HG02852 (cell line): Measurements from ENCODE around the gene ARMC3.
A peak's percentile ranks its signal among the peaks of the same experiment; 100 is the strongest.
"Not testable (repeated sequence)": the region's sequence is repeated elsewhere in the genome, so short reads cannot be mapped to it uniquely, and the experiment has no call there.

ENCODE experiments used
- ATAC-seq: cut with Tn5 transposase; IDR thresholded peaks from one replicate; pipeline ENCODE4 v1.9.1; 2021; ENCODE audit warnings: mild to moderate bottlenecking, moderate library complexity; ENCODE audit not compliant: unreplicated experiment

The ARMC3 gene

GRCh38 chr10:22927661-22928403 is at the start of gene ARMC3:
Gene ARMC3, plus strand, starts transcription at chr10:22928053. Its CDS starts 3,944 bp downstream, at chr10:22931997.
- peak; percentile 93 for ATAC-seq

- no peak for ATAC-seq
Measured at GRCh38 chr10:22891797-22892196, 36.1 kb upstream of the ARMC3 start.

- ATAC-seq, result no peak
Measured at GRCh38 chr10:22893781-22894180, 34.1 kb upstream of the ARMC3 start.

GRCh38 chr10:22894714-22895113 is 33.1 kb upstream of the ARMC3 start:
- no peak for ATAC-seq

GRCh38 chr10:22895252-22895651 is 32.6 kb upstream of the ARMC3 start:
- ATAC-seq, result no peak

GRCh38 chr10:22897371-22897770 is 30.5 kb upstream of the ARMC3 start:
- no peak for ATAC-seq

GRCh38 chr10:22899307-22899706 is 28.5 kb upstream of the ARMC3 start:
- no peak for ATAC-seq

- ATAC-seq, result no peak
Measured at GRCh38 chr10:22899775-22900174, 28.1 kb upstream of the ARMC3 start.

- no peak for ATAC-seq
Measured at GRCh38 chr10:22900841-22901601, 26.8 kb upstream of the ARMC3 start.

- ATAC-seq, result not testable (repeated sequence)
Measured at GRCh38 chr10:22902147-22902546, 25.7 kb upstream of the ARMC3 start.

GRCh38 chr10:22903694-22904093 is 24.2 kb upstream of the ARMC3 start:
- no peak for ATAC-seq

GRCh38 chr10:22906767-22907166 is 21.1 kb upstream of the ARMC3 start:
- ATAC-seq, result no peak

GRCh38 chr10:22908837-22909236 is 19.0 kb upstream of the ARMC3 start:
- no peak for ATAC-seq

- not testable (repeated sequence) for ATAC-seq
Measured at GRCh38 chr10:22909673-22910072, 18.2 kb upstream of the ARMC3 start.

GRCh38 chr10:22911067-22911466 is 16.8 kb upstream of the ARMC3 start:
- no peak for ATAC-seq

- ATAC-seq, result no peak
Measured at GRCh38 chr10:22911889-22912762, 15.7 kb upstream of the ARMC3 start.

GRCh38 chr10:22912763-22913384 is 15.0 kb upstream of the ARMC3 start:
- no peak for ATAC-seq

GRCh38 chr10:22913474-22914092 is 14.3 kb upstream of the ARMC3 start:
- ATAC-seq, result no peak

- no peak for ATAC-seq
Measured at GRCh38 chr10:22915314-22915713, 12.5 kb upstream of the ARMC3 start.

GRCh38 chr10:22925088-22925487 is 2.8 kb upstream of the ARMC3 start:
- no peak for ATAC-seq
